Colonic mucosa (tissue), 4 donors: ENCODE data around the gene CACHD1. TPM values are rescaled to one million over a fixed set of nuclear protein-coding genes. Genes with fewer than 3 reads are reported as not detected.
"Not testable (repeated sequence)": the region's sequence is repeated elsewhere in the genome, so short reads cannot be mapped to it uniquely, and the experiment has no call there.

ENCODE experiments used
- DNase-seq: peaks from one replicate; pipeline ENCODE4 v3.0.0-alpha.2; 2020
- H3K27ac ChIP-seq: fragments of 200-600 bp; one replicate; pipeline ENCODE4 v1.8.0; 2021
- H3K27me3 ChIP-seq: fragments of 200-600 bp; one replicate; pipeline ENCODE4 v1.8.0; 2021
- H3K36me3 ChIP-seq: fragments of 200-600 bp; one replicate; pipeline ENCODE4 v1.8.0; 2021
- H3K4me1 ChIP-seq: fragments of 200-600 bp; one replicate; pipeline ENCODE4 v1.8.0; 2021; ENCODE audit warnings: mild to moderate bottlenecking
- H3K4me3 ChIP-seq: fragments of 200-600 bp; one replicate; pipeline ENCODE4 v1.8.0; 2021
- H3K9ac ChIP-seq, 2 donors: one replicate each; pipeline ENCODE4 v1.7.0; 2013; ENCODE audit warnings: control low read depth in 2 of 2, low read depth in 2 of 2, low read length in 2 of 2
- H3K9me3 ChIP-seq: fragments of 200-600 bp; one replicate; pipeline ENCODE4 v1.8.0; 2021
- CTCF ChIP-seq: fragments of 200-600 bp; IDR thresholded peaks from one replicate; pipeline ENCODE4 v1.8.0; 2022; ENCODE audit warnings: antibody characterized with exemption, mild to moderate bottlenecking
- intact Hi-C: fragments of 100-400 bp; cut with DNase I; formaldehyde crosslinking; loops from one replicate; pipeline ENCODE4 v1.14.1; 2022
- total RNA-seq, 2 donors: library from RNA; stranded (reverse); fragmentation: NEBNext Ultra II Directional in 1 of 2; extraction: Animal tissue kit (Norgen Biotek cat#: 25700) in 1 of 2; gene quantifications; one replicate each; pipeline ENCODE4 v1.2.1, GENCODE V29; 2021
- donor health status: healthy.
- donor health status: DM: no; HTN: no; CAD: no.
- donor health status: DM: no; HTN: no; CAD: no.

Gene CACHD1
- total RNA-seq, 2 donors from 2014 or later = 1.5 to 2.0 TPM

- Histone ChIP-seq H3K9me3 (no peaks in the 10 kb centered on the region), H3K27ac (no peak overlapping the region), H3K4me3 (no peak overlapping the region), H3K27me3 (no peaks in the 10 kb centered on the region), H3K36me3 (no peaks in the 10 kb centered on the region), H3K9ac (no peak overlapping the region), H3K4me1 (no peaks in the 10 kb centered on the region)
- TF ChIP-seq CTCF = no peak
- no peak for DNase-seq
- intact Hi-C loops = no loop called here
These were observed 223.0 kb downstream of the CACHD1 start for GRCh38 chr1:64692911-64693310.

- intact Hi-C loops = no loop called here
- H3K4me1 ChIP-seq = no peaks in the 10 kb centered on the region
These were observed 223.5 kb downstream of the CACHD1 start for GRCh38 chr1:64693406-64693805.

GRCh38 chr1:64696879-64697278 lies 226.9 kb downstream of the CACHD1 start:
- no peak for DNase-seq
- Histone ChIP-seq H3K9me3 (no peaks in the 10 kb centered on the region), H3K4me1 (no peaks in the 10 kb centered on the region), H3K9ac (no peak overlapping the region), H3K4me3 (no peak overlapping the region), H3K27me3 (no peaks in the 10 kb centered on the region), H3K27ac (no peak overlapping the region), H3K36me3 (no peaks in the 10 kb centered on the region)
- intact Hi-C loops = no loop called here
- TF ChIP-seq CTCF = no peak

More at GRCh38 chr1:64693406-64693805, 223.5 kb downstream of the CACHD1 start:
- Histone ChIP-seq H3K36me3 (no peaks in the 10 kb centered on the region), H3K9me3 (no peaks in the 10 kb centered on the region), H3K27ac (no peak overlapping the region), H3K4me3 (no peak overlapping the region), H3K9ac (no peak overlapping the region), H3K27me3 (no peaks in the 10 kb centered on the region)
- TF ChIP-seq CTCF = no peak
- no peak for DNase-seq

DNA sequence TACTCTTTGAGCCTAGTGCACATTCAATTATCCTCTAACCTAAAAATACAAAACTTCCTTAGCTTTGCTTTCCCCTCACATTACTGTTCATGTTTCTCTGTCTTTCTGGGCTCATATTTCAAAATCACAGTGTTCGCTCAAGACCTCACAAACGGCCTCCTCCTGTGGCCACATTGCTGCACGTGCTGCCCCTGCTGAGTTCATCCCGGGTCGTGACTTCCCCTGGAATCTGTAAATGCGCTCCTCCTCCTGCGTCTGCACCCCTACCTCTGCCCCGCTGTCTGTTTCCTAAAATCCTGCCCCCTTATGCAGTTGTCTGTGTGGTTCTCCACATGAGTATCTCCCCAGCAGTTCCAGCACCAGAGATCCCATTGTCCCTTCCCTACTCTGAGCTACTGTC lies 229.4 kb downstream of the CACHD1 start:
- H3K4me3 ChIP-seq = no peak overlapping the region
- H3K27me3 ChIP-seq = no peaks in the 10 kb centered on the region
- H3K36me3 ChIP-seq = no peaks in the 10 kb centered on the region
- H3K9ac ChIP-seq = no peak overlapping the region
- DNase-seq = no peak
- H3K27ac ChIP-seq = no peak overlapping the region
- intact Hi-C loops = no loop called here
- no peaks in the 10 kb centered on the region for H3K9me3 ChIP-seq
- no peak for TF ChIP-seq CTCF
- no peaks in the 10 kb centered on the region for H3K4me1 ChIP-seq

DNA sequence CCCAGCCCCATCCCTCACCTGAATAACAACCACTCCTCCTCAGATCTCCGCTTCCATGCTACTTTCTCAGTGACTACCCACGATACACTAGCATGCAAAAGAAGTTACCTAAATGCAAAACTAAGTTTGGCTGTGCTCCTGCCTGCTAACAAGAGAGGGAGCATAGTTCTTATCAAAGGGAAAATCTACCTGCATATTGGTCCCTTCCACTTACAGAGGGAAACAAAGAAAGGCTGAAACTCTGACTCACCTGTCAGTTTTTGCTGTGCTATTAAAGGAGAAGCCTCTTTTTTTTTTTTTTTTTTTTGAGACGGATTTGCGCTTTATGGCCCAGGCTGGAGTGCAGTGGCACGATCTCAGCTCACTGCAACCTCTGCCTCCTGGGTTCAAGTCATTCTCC lies 231.1 kb downstream of the CACHD1 start:
- no peak overlapping the region for H3K4me3 ChIP-seq
- H3K4me1 ChIP-seq = no peaks in the 10 kb centered on the region
- H3K27ac ChIP-seq = no peak overlapping the region
- no peak for DNase-seq
- no peaks in the 10 kb centered on the region for H3K27me3 ChIP-seq
- no peaks in the 10 kb centered on the region for H3K9me3 ChIP-seq
- H3K9ac ChIP-seq = no peak overlapping the region
- H3K36me3 ChIP-seq = no peaks in the 10 kb centered on the region
- no peak for TF ChIP-seq CTCF
- intact Hi-C loops = no loop called here

- intact Hi-C loops = no loop called here
- H3K9ac ChIP-seq = no peak overlapping the region
- H3K36me3 ChIP-seq = no peaks in the 10 kb centered on the region
- H3K4me3 ChIP-seq = no peak overlapping the region
- no peaks in the 10 kb centered on the region for H3K4me1 ChIP-seq
- DNase-seq = no peak
- no peaks in the 10 kb centered on the region for H3K9me3 ChIP-seq
- no peak for TF ChIP-seq CTCF
- no peaks in the 10 kb centered on the region for H3K27me3 ChIP-seq
- H3K27ac ChIP-seq = no peak overlapping the region
These were observed 232.0 kb downstream of the CACHD1 start for GRCh38 chr1:64701886-64702285.

GRCh38 chr1:64702670-64703069 lies 232.7 kb downstream of the CACHD1 start:
- intact Hi-C loops, DNase-seq, H3K9me3 ChIP-seq, H3K9ac ChIP-seq, H3K4me1 ChIP-seq, H3K27me3 ChIP-seq, H3K36me3 ChIP-seq, H3K4me3 ChIP-seq, H3K27ac ChIP-seq: not testable (repeated sequence)
